Activated T-cell treated with anti-CD3 and anti-CD28 coated beads for 24 hours (primary cell): ENCODE data around the gene OR51V1.
"Not testable (repeated sequence)": the region's sequence is repeated elsewhere in the genome, so short reads cannot be mapped to it uniquely, and the experiment has no call there.

Experiments
- DNase-seq: peaks from one replicate; pipeline ENCODE4 v3.0.0-alpha.2; 2020; ENCODE audit warnings: low read depth

Gene OR51V1

DNA sequence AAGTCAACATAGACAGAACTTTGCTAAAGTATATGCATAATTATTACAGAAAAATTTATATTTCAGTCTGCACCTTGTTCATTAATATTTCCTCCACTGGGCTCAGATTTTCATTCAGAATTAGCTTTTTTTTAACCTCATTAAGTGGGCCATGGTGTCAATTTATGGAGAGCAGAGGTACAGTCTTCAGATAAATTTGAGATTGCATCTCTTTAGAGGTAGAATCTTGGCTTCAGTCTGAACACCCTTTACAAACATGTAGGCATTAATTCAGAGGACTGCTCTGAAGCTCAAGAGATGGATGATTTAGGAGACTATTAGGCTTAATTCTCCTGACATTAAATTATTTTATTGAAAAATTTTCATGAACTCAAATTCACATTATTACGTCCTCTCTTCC lies 29.8 kb upstream of the OR51V1 start:
- no peak for DNase-seq

DNA sequence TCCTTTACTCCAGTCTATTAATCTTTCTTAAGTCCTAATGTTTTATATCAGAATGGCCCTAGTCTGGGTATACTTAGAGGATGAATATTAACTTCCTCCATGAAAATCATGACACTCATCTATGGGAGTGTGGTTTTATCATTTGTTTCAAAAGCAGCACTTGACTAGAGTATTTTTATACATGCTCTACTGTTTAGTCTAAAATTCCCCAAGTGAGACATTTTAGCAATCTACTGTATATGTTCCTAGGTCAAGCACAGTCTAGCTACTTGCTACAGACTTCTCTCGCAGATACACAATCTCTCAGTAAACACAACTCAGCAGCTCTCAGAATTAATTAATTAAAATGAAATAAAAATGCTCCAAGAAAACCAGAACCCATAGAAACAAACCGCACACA lies 29.3 kb upstream of the OR51V1 start:
- no peak for DNase-seq

DNA sequence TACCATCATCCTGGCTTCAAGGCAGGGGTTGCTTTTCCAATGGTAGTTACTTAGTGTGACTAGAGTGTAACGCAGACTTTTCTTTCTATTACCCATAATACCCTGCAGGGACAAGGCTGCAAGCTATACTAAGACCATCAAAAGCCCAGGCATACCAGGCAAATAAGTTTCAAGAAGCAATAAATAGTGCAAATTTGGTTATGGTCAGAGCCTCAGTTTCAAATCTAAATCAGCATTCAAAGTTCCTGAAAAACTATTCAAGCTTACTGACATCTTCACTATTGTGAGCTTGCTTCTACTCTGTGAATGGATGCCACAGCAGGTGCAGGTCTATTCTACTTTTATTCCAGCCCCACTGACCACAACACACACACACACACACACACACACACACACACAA lies 28.9 kb upstream of the OR51V1 start:
- DNase-seq = no peak

DNA sequence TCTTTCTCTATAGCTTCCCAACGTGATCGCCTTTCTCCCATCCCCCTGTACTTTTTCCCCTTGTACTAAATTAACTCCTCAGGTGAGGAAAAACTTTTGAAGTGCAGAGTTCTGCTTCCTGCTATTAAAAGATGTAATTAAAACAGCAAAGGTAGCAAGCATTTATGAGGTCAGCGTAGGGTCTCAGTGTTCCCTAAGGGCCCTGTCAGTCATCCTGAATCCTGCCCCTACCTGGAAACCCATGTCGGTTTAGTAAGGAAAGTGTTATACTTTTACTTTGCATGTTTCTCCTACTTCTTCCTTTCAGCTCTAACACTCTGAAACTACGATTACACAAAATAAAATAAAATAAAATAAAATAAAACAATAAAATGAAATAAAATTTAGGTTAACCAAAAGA lies 27.6 kb upstream of the OR51V1 start:
- DNase-seq = no peak

DNA sequence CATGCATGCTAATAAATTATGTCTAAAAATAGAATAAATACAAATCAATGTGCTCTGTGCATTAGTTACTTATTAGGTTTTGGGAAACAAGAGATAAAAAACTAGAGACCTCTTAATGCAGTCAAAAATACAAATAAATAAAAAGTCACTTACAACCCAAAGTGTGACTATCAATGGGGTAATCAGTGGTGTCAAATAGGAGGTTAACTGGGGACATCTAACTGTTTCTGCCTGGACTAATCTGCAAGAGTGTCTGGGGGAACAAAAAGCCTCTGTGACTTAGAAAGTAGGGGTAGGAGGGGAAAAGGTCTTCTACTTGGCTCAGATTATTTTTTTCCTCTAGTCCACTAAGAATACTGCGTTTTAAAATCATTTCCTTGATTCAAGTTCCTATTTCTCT lies 27.2 kb upstream of the OR51V1 start:
- DNase-seq = no peak

DNA sequence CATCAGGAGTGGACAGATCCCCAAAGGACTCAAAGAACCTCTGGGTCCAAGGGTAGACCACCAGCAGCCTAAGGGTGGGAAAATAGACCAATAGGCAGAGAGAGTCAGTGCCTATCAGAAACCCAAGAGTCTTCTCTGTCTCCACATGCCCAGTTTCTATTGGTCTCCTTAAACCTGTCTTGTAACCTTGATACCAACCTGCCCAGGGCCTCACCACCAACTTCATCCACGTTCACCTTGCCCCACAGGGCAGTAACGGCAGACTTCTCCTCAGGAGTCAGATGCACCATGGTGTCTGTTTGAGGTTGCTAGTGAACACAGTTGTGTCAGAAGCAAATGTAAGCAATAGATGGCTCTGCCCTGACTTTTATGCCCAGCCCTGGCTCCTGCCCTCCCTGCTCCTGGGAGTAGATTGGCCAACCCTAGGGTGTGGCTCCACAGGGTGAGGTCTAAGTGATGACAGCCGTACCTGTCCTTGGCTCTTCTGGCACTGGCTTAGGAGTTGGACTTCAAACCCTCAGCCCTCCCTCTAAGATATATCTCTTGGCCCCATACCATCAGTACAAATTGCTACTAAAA lies 26.3 kb upstream of the OR51V1 start, which contains the start of gene HBB:
Gene HBB (minus strand): TSS at position 340 of the 579 bp plus-strand sequence. CDS start 50 bp downstream, at position 290.
- DNase-seq = no peak

DNA sequence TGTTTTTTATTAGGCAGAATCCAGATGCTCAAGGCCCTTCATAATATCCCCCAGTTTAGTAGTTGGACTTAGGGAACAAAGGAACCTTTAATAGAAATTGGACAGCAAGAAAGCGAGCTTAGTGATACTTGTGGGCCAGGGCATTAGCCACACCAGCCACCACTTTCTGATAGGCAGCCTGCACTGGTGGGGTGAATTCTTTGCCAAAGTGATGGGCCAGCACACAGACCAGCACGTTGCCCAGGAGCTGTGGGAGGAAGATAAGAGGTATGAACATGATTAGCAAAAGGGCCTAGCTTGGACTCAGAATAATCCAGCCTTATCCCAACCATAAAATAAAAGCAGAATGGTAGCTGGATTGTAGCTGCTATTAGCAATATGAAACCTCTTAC lies 25.0 kb upstream of the OR51V1 start:
- no peak for DNase-seq

DNA sequence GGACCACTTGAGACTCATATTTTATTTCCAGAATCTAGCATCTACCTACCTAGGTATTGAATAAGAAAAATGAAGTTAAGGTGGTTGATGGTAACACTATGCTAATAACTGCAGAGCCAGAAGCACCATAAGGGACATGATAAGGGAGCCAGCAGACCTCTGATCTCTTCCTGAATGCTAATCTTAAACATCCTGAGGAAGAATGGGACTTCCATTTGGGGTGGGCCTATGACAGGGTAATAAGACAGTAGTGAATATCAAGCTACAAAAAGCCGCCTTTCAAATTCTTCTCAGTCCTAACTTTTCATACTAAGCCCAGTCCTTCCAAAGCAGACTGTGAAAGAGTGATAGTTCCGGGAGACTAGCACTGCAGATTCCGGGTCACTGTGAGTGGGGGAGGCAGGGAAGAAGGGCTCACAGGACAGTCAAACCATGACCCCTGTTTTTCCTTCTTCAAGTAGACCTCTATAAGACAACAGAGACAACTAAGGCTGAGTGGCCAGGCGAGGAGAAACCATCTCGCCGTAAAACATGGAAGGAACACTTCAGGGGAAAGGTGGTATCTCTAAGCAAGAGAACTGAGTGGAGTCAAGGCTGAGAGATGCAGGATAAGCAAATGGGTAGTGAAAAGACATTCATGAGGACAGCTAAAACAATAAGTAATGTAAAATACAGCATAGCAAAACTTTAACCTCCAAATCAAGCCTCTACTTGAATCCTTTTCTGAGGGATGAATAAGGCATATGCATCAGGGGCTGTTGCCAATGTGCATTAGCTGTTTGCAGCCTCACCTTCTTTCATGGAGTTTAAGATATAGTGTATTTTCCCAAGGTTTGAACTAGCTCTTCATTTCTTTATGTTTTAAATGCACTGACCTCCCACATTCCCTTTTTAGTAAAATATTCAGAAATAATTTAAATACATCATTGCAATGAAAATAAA lies 24.3 kb upstream of the OR51V1 start:
- DNase-seq = no peak

DNA sequence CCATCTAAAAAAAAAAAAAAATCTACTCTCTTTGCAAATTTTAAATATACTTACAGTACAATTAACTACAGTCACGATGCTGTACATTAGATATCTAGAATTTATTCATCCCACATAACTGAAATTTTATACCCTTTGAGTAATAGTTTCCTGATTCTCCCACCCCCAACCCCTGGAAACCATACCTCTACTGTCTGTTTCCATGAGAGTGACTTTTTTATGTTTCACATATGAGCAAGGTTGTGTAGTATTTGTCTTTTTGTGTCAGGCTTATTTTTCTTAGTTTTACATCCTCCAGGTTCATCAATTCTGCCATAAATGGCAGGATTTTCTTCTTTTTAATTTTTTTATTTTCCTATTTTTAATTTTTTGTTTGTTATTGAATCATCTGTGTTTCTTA lies 23.2 kb upstream of the OR51V1 start:
- no peak for DNase-seq

DNA sequence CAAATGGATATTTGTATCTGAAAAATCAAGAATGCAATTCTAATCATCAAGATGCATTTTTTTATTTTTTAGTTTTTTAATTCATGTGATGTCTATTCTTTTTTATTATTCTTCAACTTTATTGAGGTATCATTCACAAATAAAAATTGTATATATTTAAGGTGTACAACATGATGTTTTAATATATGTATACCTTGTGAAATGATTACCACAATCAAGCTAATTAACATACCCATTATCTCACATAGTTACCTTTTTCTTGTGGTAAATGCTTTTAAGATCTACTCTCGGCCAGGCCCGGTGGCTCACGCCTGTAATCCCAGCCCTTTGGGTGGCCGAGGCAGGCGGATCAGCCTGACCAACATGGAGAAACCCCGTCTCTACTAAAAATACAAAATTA lies 22.7 kb upstream of the OR51V1 start:
- no peak for DNase-seq

DNA sequence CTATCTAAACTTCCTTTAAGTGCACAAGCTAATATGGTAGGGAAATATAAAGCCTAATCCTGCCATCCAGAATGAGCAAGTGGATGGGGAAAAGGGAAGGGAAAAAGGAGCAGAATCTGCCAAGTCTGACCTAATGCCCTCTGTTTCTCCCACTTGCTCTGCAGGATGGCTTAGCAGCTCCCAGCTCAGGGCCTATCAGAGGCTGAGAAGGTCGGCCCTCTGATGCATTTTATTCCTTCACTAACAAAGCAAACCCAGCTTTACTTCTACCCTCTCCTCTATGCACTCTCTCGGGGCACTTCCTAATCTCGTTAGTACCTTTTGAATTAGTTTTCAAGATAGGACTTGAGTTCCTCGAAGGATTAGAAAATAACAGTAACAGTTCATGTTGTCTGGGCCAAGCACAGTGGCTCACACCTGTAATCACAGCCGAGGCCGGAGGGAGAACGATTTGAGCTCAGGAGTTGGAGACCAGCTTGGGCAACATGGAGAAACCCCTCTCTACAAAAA lies 9.9 kb upstream of the OR51V1 start:
- DNase-seq = no peak

DNA sequence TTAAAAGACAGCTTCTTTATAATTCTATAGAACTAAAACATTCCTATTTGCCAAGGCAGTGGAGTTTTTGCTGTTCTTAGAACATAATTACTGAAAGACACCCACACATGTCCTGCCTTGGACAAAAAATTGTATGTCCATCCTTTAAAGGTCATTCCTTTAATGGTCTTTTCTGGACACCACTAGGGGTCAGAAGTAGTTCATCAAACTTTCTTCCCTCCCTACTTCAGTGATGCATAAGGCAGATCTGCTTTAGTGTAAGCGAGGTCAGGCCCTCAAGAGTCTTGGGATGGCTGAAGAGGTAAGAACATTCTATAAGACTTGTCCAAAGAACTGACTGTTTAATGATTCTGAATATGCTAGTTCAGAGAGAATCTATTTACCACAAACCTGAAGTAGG lies 4.3 kb upstream of the OR51V1 start:
- DNase-seq = no peak

DNA sequence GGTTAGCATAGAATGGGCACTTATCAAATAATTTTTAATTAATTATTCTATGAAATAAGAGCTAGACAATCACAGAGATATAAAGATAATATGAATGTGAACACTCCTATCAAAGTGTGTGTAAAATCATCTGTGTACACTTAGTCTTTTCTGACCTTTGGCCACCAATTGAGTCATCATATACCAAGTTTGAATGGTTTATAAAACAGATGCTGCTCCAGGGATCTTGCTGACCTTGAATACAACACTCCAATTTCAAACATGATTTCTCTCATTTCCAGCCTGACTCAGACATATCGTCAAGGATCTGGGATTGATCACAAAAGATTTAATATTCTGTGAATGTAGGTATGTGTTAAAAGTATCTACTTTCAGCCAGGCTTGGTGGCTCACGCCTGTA lies 2.9 kb upstream of the OR51V1 start:
- DNase-seq = no peak

DNA sequence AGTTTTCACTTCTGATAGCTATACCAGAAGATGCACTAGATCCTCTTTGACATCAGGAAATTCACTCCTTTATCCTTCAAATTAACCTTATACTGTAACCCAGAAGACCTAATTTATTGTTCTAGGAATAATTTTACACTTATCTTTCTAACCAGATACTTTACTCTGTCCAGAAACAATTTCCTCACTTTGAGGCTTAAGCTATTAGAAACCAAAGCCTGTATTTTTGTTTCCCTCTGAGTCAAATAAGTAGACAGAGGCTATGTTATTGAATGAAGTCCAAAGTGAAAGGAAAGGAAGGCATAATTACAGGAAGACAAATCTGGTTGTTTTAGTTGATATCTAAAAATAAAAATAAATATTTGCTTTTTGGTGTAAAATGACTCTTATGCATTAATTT lies 2.2 kb downstream of the OR51V1 start:
- no peak for DNase-seq

DNA sequence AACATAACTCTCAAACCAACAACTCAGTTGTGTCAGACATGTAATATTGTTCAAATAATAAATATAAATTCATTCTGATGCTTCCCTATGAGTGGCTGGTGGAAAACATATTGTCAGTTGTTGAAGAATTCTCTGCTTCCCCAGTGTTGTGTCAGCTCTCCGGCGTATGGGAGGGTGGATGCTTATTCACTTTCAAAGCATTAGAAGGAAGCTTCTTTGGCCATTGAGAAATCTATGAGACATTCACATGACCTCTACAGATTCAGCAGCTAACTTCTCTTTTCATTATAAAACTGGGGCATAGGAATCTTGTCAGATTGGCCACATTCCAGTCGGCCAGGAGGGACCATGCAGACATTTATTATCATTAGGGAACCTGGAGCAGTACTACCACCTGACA lies 2.9 kb downstream of the OR51V1 start:
- no peak for DNase-seq

DNA sequence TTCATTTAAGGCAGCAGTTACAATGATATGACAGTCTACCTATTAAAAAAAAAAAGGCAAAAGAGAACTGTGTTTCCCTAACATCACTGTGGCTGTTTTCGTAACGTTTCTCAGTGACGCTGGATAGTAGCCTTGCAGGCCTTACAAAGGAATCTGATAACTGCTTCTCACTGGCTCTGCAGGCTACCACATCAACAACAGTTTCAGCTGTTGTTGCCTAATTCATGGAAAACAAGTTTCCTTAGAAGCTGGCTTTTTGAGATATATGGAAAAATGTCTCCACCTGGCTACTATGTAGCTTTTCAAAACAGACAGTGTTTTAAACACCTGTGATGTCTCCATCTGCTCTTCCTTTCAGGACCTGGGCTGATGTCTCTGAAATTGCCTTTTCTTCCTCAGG lies 3.8 kb downstream of the OR51V1 start:
- DNase-seq = no peak

DNA sequence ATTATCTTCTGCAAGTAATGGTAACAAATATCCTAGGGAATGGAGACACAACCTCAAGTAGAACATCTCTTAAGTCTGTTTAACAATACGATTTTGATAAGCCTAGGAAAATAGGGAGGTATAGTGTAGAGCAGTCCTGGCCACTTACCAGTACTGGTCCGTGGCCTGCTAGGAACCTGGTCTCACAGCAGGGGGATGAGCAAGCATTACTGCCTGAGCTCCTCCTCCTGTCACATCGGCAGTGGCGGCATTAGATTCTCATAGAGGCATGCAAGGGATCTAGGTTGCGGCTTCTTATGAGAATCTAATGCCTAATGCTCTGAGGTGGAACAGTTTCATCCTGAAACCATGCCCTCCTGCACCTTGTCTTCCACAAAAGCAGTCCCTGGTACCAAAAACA lies 4.4 kb downstream of the OR51V1 start:
- no peak for DNase-seq

DNA sequence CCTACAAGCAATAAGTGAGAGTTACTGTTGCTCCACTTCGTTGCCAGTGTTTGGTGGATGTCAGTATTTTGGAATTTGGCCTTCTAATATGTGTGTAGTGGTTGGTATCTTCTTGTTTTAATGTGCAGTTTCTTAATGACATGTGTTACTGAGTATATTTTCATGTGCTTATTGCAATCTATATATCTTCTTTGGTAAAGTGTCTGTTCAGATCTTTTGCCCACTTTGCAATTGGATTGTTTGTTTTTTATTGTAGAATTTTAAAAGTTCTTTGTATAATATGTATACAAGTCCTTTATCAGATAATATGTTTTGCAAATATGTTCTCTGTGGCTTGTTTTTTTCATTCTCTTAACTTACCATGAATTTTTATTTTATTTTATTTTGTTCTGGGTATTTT lies 7.7 kb downstream of the OR51V1 start:
- DNase-seq = no peak

DNA sequence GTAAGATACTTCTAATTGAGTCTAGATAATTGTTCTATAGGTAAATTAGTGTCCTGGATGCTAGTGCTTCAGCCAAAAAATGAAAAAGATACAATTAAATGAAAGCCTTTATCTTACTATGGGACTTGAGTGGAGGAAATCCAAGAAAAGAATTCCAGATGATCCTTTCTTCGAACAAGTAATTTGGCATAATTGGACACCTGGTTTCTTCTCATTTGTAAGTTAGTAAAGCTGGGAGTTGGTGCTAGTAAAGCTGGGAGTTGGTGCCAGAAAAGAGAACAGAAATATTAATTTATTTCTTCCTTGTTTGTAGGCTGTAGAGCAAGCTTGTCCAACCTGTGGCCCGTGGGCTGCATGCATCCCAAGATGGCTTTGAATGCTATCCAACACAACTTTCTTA lies 12.3 kb downstream of the OR51V1 start:
- DNase-seq = no peak

DNA sequence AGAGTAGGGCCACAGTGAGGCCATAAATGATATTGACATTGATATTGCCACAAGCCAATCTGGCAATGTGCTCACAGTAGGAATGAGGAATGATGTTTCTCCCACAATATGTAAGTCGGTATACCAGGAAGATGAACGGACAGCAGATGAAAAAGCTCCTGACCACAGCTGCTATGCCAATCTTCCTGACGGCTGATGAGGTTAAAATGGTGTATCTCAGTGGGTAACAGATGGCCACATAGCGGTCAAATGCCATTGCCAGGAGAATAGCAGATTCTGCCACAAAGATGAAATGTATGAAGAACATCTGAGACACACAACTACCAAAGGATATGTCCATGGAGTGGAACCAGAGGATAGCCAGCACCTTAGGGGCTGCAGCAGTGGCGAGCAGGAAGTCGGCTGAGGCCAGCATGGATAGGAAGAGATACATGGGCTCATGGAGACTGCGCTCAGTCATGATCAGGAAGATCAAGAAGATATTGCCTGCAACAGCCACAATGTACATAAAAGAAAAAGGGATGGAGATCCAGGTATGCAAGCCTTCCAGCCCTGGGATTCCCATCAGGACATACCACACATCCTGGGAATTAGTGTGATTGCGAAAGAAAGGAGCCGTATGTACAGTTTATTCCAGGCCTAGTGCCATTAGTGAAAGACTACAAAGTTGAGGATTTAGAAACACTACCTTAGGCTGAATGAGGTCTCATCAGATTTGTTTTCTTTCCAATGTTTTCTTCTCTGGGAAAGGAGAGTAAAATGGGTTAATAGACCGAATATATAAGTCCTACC lies 22.2 kb downstream of the OR51V1 start:
- DNase-seq = no peak

DNA sequence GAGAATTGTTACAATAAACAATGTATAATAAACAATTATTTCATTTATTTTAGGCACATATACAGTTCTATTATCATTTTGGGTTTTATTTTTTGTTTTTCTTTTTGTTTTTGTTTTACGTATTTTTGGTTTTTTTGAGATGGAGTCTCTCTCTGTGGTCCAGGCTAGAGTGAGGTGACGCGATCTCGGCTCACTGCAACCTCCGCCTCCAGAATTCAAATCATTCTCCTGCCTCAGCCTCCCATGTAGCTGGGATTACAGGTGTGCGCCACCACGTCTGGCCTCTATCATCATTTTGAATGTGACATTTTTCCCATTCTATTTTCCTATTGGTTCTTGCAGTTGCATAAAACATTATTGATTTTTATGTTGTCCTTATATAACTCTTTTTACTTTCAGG lies 25.5 kb downstream of the OR51V1 start:
- no peak for DNase-seq

DNA sequence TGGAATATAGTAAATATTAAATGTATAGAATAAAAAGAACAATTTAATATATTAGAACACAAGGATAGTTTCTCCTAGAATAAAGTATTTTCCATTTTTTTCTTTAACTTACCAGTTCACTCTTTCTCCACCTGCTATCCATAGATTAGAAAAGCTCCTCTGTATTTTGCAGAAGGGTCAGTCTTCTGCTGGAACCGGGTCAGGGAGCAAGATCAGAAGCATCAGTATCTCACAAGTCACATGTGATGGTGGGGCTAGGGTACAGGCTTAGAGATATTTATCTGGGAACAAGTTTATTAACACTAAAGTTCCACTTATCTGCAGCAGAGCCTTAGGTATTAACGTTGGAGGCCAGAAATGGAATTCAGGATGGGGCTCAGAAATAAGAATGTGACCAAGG lies 28.6 kb downstream of the OR51V1 start:
- DNase-seq = no peak

DNA sequence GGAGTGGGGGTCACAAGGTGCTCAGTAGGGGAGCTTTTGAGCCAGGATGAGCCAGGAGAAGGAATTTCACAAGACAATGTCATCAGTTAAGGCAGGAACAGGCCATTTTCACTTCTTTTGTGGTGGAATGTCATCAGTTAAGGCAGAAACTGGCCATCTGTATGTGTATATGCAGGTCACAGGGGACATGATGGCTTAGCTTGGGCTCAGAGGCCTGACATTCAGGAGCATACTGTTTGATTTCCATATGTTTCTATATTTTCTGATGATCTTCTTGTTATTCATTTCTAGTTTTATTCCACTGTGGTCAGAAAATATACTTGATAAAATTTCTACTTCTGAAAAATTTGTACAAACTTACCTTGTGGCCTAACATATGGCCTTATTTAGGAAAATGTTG lies 34.6 kb downstream of the OR51V1 start:
- DNase-seq = not testable (repeated sequence)
